ENCODE results near the gene TCF7L2. TPM values are rescaled to one million over a fixed set of nuclear protein-coding genes. Genes with fewer than 3 reads are reported as not detected.
A peak's percentile ranks its signal among the peaks of the same experiment; 100 is the strongest.

The TCF7L2 gene
- total RNA-seq, 1 experiment from 2014 or later = 16.1 TPM

GRCh38 chr10:113001599-113002448 lies 51.8 kb downstream of the TCF7L2 start:
- H3K27me3 ChIP-seq (ENCODE audit: low read length) = no peaks in the 10 kb centered on the region
- no peaks in the 10 kb centered on the region for H3K9me2 ChIP-seq (replicated peaks; ENCODE audit: low read length)
- no peaks in the 10 kb centered on the region; the same call in 1 of the 2 replicates for H3K36me3 ChIP-seq (ENCODE audit: low read depth, low read length)
- H3K79me2 ChIP-seq (ENCODE audit: low read length) = peaks cover 80% of the 10 kb centered on the region
- H3K9ac ChIP-seq (ENCODE audit: low read length) = no peak overlapping the region
- H3K9me3 ChIP-seq (ENCODE audit: low read length) = no peaks in the 10 kb centered on the region
- ATAC-seq (peak; percentile 61), DNase-seq (no peak)
- no peaks in the 10 kb centered on the region for H3F3A ChIP-seq (ENCODE audit: low read length, unreplicated experiment)
- CTCF ChIA-PET = no interaction called here
- no TSS peak for BruUV-seq (replicated peaks)
- POLR2A ChIA-PET (ENCODE audit: unreplicated experiment) = no interaction called here
- no peak overlapping the region for H3K4me2 ChIP-seq (ENCODE audit: low read length)
- intact Hi-C loops (cut with micrococcal nuclease) = no loop called here
- no peak overlapping the region for H3K4me3 ChIP-seq (ENCODE audit: low read length)
- TF ChIP-seq EZH2phosphoT487 (IDR thresholded peaks at IDR 0.05; ENCODE audit: borderline replicate concordance, low read length) = no peak
- TF ChIP-seq, protein P1, sequence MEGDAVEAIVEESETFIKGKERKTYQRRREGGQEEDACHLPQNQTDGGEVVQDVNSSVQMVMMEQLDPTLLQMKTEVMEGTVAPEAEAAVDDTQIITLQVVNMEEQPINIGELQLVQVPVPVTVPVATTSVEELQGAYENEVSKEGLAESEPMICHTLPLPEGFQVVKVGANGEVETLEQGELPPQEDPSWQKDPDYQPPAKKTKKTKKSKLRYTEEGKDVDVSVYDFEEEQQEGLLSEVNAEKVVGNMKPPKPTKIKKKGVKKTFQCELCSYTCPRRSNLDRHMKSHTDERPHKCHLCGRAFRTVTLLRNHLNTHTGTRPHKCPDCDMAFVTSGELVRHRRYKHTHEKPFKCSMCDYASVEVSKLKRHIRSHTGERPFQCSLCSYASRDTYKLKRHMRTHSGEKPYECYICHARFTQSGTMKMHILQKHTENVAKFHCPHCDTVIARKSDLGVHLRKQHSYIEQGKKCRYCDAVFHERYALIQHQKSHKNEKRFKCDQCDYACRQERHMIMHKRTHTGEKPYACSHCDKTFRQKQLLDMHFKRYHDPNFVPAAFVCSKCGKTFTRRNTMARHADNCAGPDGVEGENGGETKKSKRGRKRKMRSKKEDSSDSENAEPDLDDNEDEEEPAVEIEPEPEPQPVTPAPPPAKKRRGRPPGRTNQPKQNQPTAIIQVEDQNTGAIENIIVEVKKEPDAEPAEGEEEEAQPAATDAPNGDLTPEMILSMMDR (conservative IDR thresholded peaks at IDR 0.05; ENCODE audit: low read depth, low read length) = no peak
- no peak for TF ChIP-seq EZH2 (IDR thresholded peaks at IDR 0.05; ENCODE audit: low read length, unreplicated experiment)
- H4K20me1 ChIP-seq (ENCODE audit: low read length) = peaks cover 17% of the 10 kb centered on the region; the same call in 1 of the 2 replicates
- H2AFZ ChIP-seq (ENCODE audit: low read length) = no peak overlapping the region
- no peak overlapping the region for H3K27ac ChIP-seq (ENCODE audit: low read length)
- H3K4me1 ChIP-seq (ENCODE audit: insufficient read depth, low read length) = no peaks in the 10 kb centered on the region

GRCh38 chr10:113002449-113002777 lies 52.4 kb downstream of the TCF7L2 start:
- peaks cover 17% of the 10 kb centered on the region; the same call in 1 of the 2 replicates for H4K20me1 ChIP-seq (ENCODE audit: low read length)
- no peaks in the 10 kb centered on the region for H3F3A ChIP-seq (ENCODE audit: low read length, unreplicated experiment)
- POLR2A ChIA-PET (ENCODE audit: unreplicated experiment) = no interaction called here
- DNase-seq = no peak
- no peak overlapping the region for H3K4me2 ChIP-seq (ENCODE audit: low read length)
- TF ChIP-seq, protein P1 (conservative IDR thresholded peaks at IDR 0.05; ENCODE audit: low read depth, low read length) = no peak
- TF ChIP-seq EZH2 (IDR thresholded peaks at IDR 0.05; ENCODE audit: low read length, unreplicated experiment) (no peak), EZH2phosphoT487 (IDR thresholded peaks at IDR 0.05; ENCODE audit: borderline replicate concordance, low read length) (no peak)
- no TSS peak for BruUV-seq (replicated peaks)
- no peaks in the 10 kb centered on the region for H3K9me2 ChIP-seq (replicated peaks; ENCODE audit: low read length)
- intact Hi-C loops (cut with micrococcal nuclease) = no loop called here
- H3K9ac ChIP-seq (ENCODE audit: low read length) = no peak overlapping the region
- CTCF ChIA-PET = no interaction called here
- H3K4me3 ChIP-seq (ENCODE audit: low read length) = no peak overlapping the region
- no peaks in the 10 kb centered on the region; the same call in 1 of the 2 replicates for H3K36me3 ChIP-seq (ENCODE audit: low read depth, low read length)
- H3K9me3 ChIP-seq (ENCODE audit: low read length) = no peaks in the 10 kb centered on the region
- H2AFZ ChIP-seq (ENCODE audit: low read length) = no peak overlapping the region
- no peaks in the 10 kb centered on the region for H3K27me3 ChIP-seq (ENCODE audit: low read length)
- no peaks in the 10 kb centered on the region for H3K4me1 ChIP-seq (ENCODE audit: insufficient read depth, low read length)
- no peak overlapping the region for H3K27ac ChIP-seq (ENCODE audit: low read length)
- peaks cover 77% of the 10 kb centered on the region for H3K79me2 ChIP-seq (ENCODE audit: low read length)
- ATAC-seq = no peak

DNA sequence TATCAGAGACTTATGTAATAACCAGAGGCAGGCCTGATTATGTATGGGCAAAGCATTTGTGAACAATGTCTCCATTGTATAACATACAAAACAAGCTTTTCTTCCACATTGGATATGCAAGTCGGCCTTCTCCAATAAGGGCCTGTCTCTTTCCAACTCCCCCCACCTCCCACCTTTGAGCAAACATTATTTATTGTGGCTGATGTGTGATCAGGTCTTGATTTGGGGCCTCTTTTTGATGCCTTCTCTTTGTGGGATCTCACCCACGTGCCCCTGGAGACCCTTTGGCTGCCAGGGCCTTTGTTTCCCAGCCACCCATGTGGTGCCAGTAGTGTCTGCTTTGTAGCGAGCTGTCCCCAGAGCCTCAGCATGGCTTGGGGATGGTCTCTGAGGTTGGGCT lies 53.0 kb downstream of the TCF7L2 start:
- TF ChIP-seq, protein P1 (conservative IDR thresholded peaks at IDR 0.05; ENCODE audit: low read depth, low read length) = no peak
- no peak for TF ChIP-seq EZH2 (IDR thresholded peaks at IDR 0.05; ENCODE audit: low read length, unreplicated experiment)
- no peak for TF ChIP-seq EZH2phosphoT487 (IDR thresholded peaks at IDR 0.05; ENCODE audit: borderline replicate concordance, low read length)
- H3K9me3 ChIP-seq (ENCODE audit: low read length) = no peaks in the 10 kb centered on the region
- H3K4me1 ChIP-seq (ENCODE audit: insufficient read depth, low read length) = no peaks in the 10 kb centered on the region
- DNase-seq (no peak), ATAC-seq (no peak)
- no peak overlapping the region for H3K27ac ChIP-seq (ENCODE audit: low read length)
- H3F3A ChIP-seq (ENCODE audit: low read length, unreplicated experiment) = no peaks in the 10 kb centered on the region
- no peaks in the 10 kb centered on the region for H3K9me2 ChIP-seq (replicated peaks; ENCODE audit: low read length)
- no peak overlapping the region for H3K4me3 ChIP-seq (ENCODE audit: low read length)
- no peaks in the 10 kb centered on the region for H3K27me3 ChIP-seq (ENCODE audit: low read length)
- H3K79me2 ChIP-seq (ENCODE audit: low read length) = peaks cover 74% of the 10 kb centered on the region
- peaks cover 17% of the 10 kb centered on the region; the same call in 1 of the 2 replicates for H4K20me1 ChIP-seq (ENCODE audit: low read length)
- no peak overlapping the region for H2AFZ ChIP-seq (ENCODE audit: low read length)
- no peak overlapping the region for H3K4me2 ChIP-seq (ENCODE audit: low read length)
- POLR2A ChIA-PET (ENCODE audit: unreplicated experiment) = no interaction called here
- H3K9ac ChIP-seq (ENCODE audit: low read length) = no peak overlapping the region
- intact Hi-C loops (cut with micrococcal nuclease) = no loop called here
- H3K36me3 ChIP-seq (ENCODE audit: low read depth, low read length) = no peaks in the 10 kb centered on the region; the same call in 1 of the 2 replicates
- BruUV-seq (replicated peaks) = no TSS peak
- CTCF ChIA-PET = no interaction called here

Data from PC-3 (cell line).